Measurements from ENCODE around the gene SLC1A6.
"Not testable (repeated sequence)": the region's sequence is repeated elsewhere in the genome, so short reads cannot be mapped to it uniquely, and the experiment has no call there.

Gene SLC1A6

GRCh38 chr19:14954071-14954655, 25.5 kb downstream of the SLC1A6 start:
- no peak for DNase-seq

DNA sequence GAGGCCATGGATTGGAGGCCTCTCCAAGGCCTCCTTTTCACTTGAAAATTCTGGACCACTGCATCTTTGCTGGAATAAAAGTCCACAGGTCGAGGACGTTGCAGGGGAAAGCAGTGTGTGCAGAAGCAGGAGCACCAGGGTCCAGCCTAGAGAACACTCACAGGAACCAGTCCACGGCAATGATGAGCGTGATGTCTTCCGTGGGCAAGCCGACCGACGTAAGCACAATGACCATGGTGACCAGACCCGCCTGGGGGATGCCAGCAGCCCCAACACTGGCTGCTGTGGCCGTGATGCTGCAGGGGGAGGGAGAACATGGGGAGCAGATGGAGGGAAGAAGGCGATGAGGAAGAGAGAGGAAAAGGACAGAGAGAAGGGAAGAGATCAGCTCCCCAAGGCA, 26.9 kb downstream of the SLC1A6 start:
- no peak for DNase-seq

DNA sequence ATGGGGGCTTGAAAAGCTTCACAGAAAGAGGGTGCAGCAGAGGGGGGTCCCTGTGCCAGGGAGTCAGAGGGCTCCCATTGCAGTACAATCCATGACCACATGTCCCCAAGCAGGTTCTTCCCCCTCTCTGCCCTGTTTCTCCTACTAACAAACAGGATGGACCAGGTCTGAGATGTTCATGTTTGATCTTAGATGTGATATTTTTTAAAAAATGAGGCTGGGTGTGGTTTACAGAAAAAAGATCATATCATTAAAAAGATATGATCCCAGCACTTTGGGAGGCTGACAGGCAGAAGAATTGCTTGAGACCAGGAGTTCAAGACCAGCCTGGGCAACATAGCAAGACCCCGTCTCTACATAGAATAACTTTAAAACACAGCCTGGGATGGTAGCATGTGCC, 29.2 kb downstream of the SLC1A6 start:
- no peak for DNase-seq

- DNase-seq = no peak
Measured at GRCh38 chr19:14949876-14950275, 29.8 kb downstream of the SLC1A6 start.

GRCh38 chr19:14949413-14949812, 30.3 kb downstream of the SLC1A6 start:
- not testable (repeated sequence) for DNase-seq

DNA sequence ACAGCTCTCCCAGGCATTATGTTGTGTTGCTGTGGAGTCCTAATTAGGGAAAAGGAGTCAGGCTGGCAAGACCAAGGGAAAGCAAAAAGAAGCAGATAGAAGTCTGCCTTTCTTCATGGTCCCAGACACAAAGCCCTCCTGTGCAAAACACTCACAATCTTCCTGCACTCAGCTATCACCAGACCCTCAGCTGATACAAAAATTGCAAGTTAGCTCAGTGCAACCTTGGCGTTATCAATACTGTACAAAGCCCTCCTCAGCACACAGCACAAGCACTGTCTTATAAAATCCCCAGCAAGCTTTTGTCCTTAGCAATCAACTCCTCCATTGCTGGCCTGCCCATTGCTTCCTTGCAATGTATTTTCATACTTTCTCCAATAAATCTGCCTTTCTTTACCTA, 35.2 kb downstream of the SLC1A6 start:
- DNase-seq = no peak

GRCh38 chr19:14943601-14944000, 36.1 kb downstream of the SLC1A6 start:
- DNase-seq = peak in 1 of 2 experiments; percentile 5

- DNase-seq = no peak
Measured at GRCh38 chr19:14941189-14941588, 38.5 kb downstream of the SLC1A6 start, which contains the start of gene OR7C2. Gene OR7C2 (plus strand): TSS chr19:14941489. CDS start chr19:14941489, 0 bp downstream.

- DNase-seq = no peak
Measured at GRCh38 chr19:14940266-14940665, 39.4 kb downstream of the SLC1A6 start.

DNA sequence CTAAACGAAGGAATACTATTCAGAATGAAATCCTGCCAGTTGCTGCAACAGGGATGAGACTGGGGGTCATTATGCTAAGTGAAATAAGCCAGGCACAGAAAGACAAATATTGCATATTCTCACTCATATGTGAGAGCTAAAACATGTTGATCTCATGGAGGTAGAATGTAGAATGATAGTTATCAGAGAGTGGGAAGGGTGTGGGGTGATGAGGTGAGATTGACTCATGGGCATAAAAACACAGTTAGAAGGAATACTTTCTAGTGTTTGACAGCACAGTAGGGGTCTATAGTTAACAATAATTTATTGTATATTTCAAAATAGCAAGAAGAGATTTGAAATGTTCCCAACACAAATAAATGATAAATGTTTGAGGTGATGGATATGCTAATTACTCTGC, 46.2 kb downstream of the SLC1A6 start:
- DNase-seq = no peak

DNA sequence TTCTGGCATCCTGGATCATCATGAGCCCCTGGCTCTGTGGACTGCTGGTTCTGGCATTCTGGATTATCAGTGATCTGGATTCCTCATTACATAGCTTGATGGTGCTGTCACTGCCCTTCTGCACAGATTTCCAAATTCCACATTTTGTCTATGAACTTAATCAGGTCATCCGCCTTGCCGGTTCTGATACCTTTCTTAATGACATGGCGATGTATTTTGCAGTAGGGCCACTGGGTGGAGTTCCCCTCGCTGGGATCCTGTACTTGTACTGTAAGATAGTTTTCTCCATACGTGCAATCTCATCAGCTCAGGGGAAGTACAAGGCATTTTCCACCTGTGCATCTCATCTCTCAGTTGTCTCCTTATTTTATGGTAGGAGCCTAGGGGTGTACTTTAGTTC, 62.8 kb downstream of the SLC1A6 start:
- DNase-seq = peak in 1 of 2 experiments; percentile 5

- no peak for DNase-seq
Measured at GRCh38 chr19:14915116-14915515, 64.5 kb downstream of the SLC1A6 start.

- DNase-seq = no peak
Measured at GRCh38 chr19:14906711-14907110, 73.0 kb downstream of the SLC1A6 start.

DNA sequence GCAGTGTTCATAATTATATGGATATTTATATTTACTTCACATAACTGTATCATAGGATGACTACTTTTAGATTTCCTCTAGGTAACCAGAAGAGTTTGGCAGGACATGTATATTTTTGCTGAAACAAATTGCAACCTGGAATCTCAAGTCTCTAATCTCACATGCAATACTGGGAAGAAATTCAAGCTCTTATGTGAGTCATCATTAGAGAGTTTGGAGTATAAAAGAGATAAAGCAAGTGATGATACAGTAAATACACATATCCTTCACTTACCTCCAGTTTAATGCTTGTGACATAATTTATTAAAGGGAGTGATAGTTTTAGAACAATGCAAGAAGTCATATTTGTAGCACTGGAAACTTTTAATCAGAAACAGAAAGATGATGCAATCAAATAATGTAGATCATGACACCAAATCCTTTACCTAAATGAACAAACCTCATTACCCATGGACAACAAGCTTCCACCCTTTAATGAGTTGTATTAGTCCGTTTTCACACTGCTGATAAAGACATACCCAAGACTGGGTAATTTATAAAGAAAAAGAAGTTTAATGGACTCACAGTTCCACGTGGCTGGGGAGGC, 77.9 kb downstream of the SLC1A6 start:
- no peak for DNase-seq

Measured in SW 1271 (cell line).